CD8-positive, alpha-beta memory T cell (primary cell): ENCODE measurements around the gene CTNNA3. TPM values are rescaled to one million over a fixed set of nuclear protein-coding genes. Genes with fewer than 3 reads are reported as not detected.

ENCODE experiments used
- CTCF ChIA-PET: fragments of 350-600 bp; sonication (Branson Sonifier 250); formaldehyde crosslinking; loops from one replicate; lab custom pipeline; 2021; ENCODE audit warnings: antibody characterized with exemption; lab: Charles Lee
- POLR2A ChIA-PET: fragments of 350-600 bp; sonication (Branson Sonifier 250); formaldehyde crosslinking; loops from one replicate; lab custom pipeline; 2021; ENCODE audit warnings: antibody characterized with exemption; lab: Charles Lee
- DNase-seq, 5 donors: peaks; one replicate each; pipeline versions ENCODE4 v3.0.0 to v3.0.0-alpha.2; 2020 to 2022; ENCODE audit warnings: mixed read lengths in 1 of 5
- H3K27ac ChIP-seq: one replicate; pipeline ENCODE4 v1.7.0; 2013; ENCODE audit warnings: low read depth, mild to moderate bottlenecking, low read length, moderate library complexity
- H3K27me3 ChIP-seq: 2 replicates; pipeline ENCODE4 v1.7.0; 2013; ENCODE audit warnings: low read length, mild to moderate bottlenecking; ENCODE audit not compliant: insufficient read depth, poor library complexity, severe bottlenecking
- H3K36me3 ChIP-seq: 2 replicates; pipeline ENCODE4 v1.7.0; 2013; ENCODE audit warnings: mild to moderate bottlenecking, low read length, moderate library complexity; ENCODE audit not compliant: insufficient read depth
- H3K4me1 ChIP-seq: 2 replicates; pipeline ENCODE4 v1.7.0; 2013; ENCODE audit warnings: mild to moderate bottlenecking, low read length, moderate library complexity; ENCODE audit not compliant: insufficient read depth
- H3K4me3 ChIP-seq: 2 replicates; pipeline ENCODE4 v1.7.0; 2013; ENCODE audit warnings: mild to moderate bottlenecking, low read length
- H3K9me3 ChIP-seq: 2 replicates; pipeline ENCODE4 v1.7.0; 2013; ENCODE audit warnings: mild to moderate bottlenecking, low read length
- H3K27ac Mint-ChIP-seq, 8 donors: one replicate each; pipeline ENCODE4 v1.8.0; 2020 to 2021; ENCODE audit warnings: mixed read lengths in 8 of 8, mild to moderate bottlenecking in 6 of 8, inconsistent platforms in 3 of 8, moderate library complexity in 3 of 8
- H3K27me3 Mint-ChIP-seq, 2 donors: one replicate each; pipeline ENCODE4 v1.8.0; 2020 to 2021; ENCODE audit warnings: mixed read lengths in 2 of 2, mild to moderate bottlenecking in 1 of 2, moderate library complexity in 1 of 2
- H3K36me3 Mint-ChIP-seq, 3 donors: one replicate each; pipeline ENCODE4 v1.8.0; 2020 to 2021; ENCODE audit warnings: mixed read lengths in 3 of 3, inconsistent platforms in 1 of 3, mild to moderate bottlenecking in 1 of 3
- H3K4me1 Mint-ChIP-seq, 3 donors: one replicate each; pipeline ENCODE4 v1.8.0; 2020 to 2021; ENCODE audit warnings: mixed read lengths in 3 of 3, inconsistent platforms in 1 of 3, mild to moderate bottlenecking in 1 of 3
- H3K4me3 Mint-ChIP-seq, 7 donors: one replicate each; pipeline ENCODE4 v1.8.0; 2020 to 2021; ENCODE audit warnings: mixed read lengths in 7 of 7, mild to moderate bottlenecking in 6 of 7, moderate library complexity in 4 of 7, inconsistent platforms in 2 of 7
- H3K9me3 Mint-ChIP-seq, 5 donors: one replicate each; pipeline ENCODE4 v1.8.0; 2020 to 2022; ENCODE audit warnings: mixed read lengths in 5 of 5, mild to moderate bottlenecking in 3 of 5, moderate library complexity in 2 of 5, inconsistent platforms in 1 of 5
- polyA plus RNA-seq: library from polyadenylated mRNA; unstranded; fragments of 300-500 nt; fragmentation: Illumina TruSeq; gene quantifications from one replicate; pipeline ENCODE4 v1.2.3, GENCODE V29; 2021
- total RNA-seq, 2 experiments: library from RNA; stranded (reverse); gene quantifications; one replicate each; pipeline ENCODE4 v1.2.3, GENCODE V29; 2021

CTNNA3 gene
- total and polyA plus RNA-seq, 3 experiments from 2014 or later = 0.92 TPM; not detected in 2

DNA sequence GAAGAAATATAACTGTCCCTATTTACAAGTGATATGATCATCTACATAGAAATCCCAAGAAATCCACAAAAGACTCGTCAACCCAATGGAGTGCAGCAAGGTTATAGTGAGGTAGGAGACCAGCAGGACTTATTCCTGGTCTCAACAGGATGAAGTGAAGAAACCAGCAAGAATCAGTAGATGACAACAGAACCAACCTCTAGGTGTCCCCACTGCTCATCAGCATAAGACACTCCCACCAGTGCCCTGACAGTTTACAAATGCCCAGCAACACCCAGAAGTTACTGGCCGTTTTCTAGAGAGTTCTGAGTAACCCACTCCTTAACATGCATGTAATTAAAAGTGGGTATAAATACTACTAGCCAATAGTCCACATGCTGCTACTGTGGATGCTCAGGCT is 1240.7 kb downstream of the CTNNA3 start:
- no peaks in the 10 kb centered on the region for H3K4me1 Mint-ChIP-seq
- ChIA-PET POLR2A (no interaction called here), CTCF (no interaction called here)
- DNase-seq = no peak
- no peak overlapping the region for H3K27ac Mint-ChIP-seq
- no peaks in the 10 kb centered on the region for H3K36me3 Mint-ChIP-seq
- no peaks in the 10 kb centered on the region for H3K27me3 ChIP-seq
- no peaks in the 10 kb centered on the region for H3K36me3 ChIP-seq
- no peaks in the 10 kb centered on the region for H3K4me1 ChIP-seq
- H3K27ac ChIP-seq = no peak overlapping the region
- H3K4me3 ChIP-seq = no peak overlapping the region
- H3K27me3 Mint-ChIP-seq = no peaks in the 10 kb centered on the region
- H3K9me3 ChIP-seq = no peaks in the 10 kb centered on the region
- peaks cover 6 to 26% (median 13%) of the 10 kb centered on the region in 5 donors for H3K9me3 Mint-ChIP-seq
- H3K4me3 Mint-ChIP-seq = no peak overlapping the region

DNA sequence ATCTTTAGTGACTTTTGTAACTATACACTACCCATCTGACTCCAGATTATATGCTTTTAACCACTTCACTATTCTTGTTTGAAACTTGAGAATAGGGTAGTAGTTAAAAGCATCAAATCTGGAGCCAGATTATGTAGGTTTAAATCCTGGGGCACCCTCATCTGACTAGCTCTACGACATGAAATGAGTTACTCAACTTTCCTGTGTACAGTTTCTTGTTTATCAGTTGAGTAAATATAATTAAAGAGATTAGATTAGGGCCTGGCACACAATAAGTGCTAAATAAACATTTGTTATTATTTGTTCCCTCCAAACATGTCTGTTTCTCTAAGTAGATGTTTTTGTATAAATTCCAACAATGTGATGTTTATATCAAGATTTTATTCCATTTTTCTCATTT is 1255.4 kb downstream of the CTNNA3 start:
- ChIA-PET CTCF (no interaction called here), POLR2A (no interaction called here)
- peaks cover 7 to 15% (median 9%) of the 10 kb centered on the region in 5 donors for H3K9me3 Mint-ChIP-seq
- no peak overlapping the region for H3K4me3 Mint-ChIP-seq
- H3K36me3 ChIP-seq = no peaks in the 10 kb centered on the region
- H3K27me3 Mint-ChIP-seq = no peaks in the 10 kb centered on the region
- H3K27ac ChIP-seq = no peak overlapping the region
- H3K9me3 ChIP-seq = no peaks in the 10 kb centered on the region
- no peak overlapping the region for H3K27ac Mint-ChIP-seq
- H3K4me1 Mint-ChIP-seq = no peaks in the 10 kb centered on the region
- DNase-seq = no peak
- no peaks in the 10 kb centered on the region for H3K27me3 ChIP-seq
- H3K36me3 Mint-ChIP-seq = no peaks in the 10 kb centered on the region
- no peak overlapping the region for H3K4me3 ChIP-seq
- no peaks in the 10 kb centered on the region for H3K4me1 ChIP-seq

DNA sequence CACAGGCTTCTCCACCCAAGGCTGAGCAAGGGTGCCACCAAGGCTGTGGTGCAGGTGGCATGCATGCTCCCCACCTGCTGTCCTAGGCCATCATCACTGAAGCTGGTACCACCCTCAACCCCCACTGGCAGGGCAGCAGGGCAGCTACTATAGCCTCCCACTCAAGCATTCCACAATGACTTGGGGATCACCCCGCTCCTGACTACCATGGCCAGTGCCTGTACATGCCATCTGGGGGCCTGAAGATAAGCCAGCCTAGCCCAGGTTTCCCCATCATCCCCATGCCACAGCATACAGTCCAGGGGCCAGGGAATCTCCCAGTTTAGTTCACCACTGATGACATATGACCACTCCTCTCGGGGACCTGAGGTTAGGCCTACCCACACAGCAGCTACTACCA is 1281.1 kb downstream of the CTNNA3 start:
- Histone ChIP-seq H3K4me3 (no peak overlapping the region), H3K36me3 (no peaks in the 10 kb centered on the region), H3K27ac (no peak overlapping the region), H3K9me3 (no peaks in the 10 kb centered on the region), H3K27me3 (no peaks in the 10 kb centered on the region), H3K4me1 (no peaks in the 10 kb centered on the region)
- Mint-ChIP-seq H3K4me3 (no peak overlapping the region), H3K36me3 (no peaks in the 10 kb centered on the region), H3K27me3 (no peaks in the 10 kb centered on the region), H3K9me3 (peaks cover 10 to 44% (median 13%) of the 10 kb centered on the region in 5 donors), H3K27ac (no peak overlapping the region), H3K4me1 (no peaks in the 10 kb centered on the region)
- no peak for DNase-seq
- ChIA-PET CTCF (no interaction called here), POLR2A (no interaction called here)

DNA sequence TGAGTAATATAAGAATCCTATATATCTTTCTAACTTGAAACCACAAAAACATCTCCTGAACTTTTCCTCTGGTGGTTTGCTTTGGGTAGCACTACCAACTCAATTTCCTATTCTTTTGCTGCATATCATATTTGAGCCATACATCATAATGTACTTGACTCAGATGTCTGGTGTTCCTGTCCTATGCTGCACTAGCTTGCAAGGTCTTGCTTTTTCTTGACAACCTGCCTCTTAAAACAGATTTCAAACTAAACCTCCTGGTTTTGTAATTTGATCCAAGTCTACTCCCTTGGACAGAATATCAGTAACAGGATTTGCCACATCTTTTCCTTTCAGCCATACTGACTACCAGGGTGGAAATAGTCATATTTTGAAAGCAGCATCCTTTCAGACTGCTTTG is 1290.4 kb downstream of the CTNNA3 start:
- H3K27ac ChIP-seq = no peak overlapping the region
- no peak overlapping the region for H3K27ac Mint-ChIP-seq
- no peaks in the 10 kb centered on the region for H3K4me1 Mint-ChIP-seq
- H3K9me3 Mint-ChIP-seq = peaks cover 3 to 21% (median 7%) of the 10 kb centered on the region in 5 donors
- no peaks in the 10 kb centered on the region for H3K4me1 ChIP-seq
- no peaks in the 10 kb centered on the region for H3K9me3 ChIP-seq
- H3K4me3 ChIP-seq = no peak overlapping the region
- no peaks in the 10 kb centered on the region for H3K27me3 ChIP-seq
- H3K27me3 Mint-ChIP-seq = no peaks in the 10 kb centered on the region
- H3K36me3 Mint-ChIP-seq = no peaks in the 10 kb centered on the region
- no peak overlapping the region for H3K4me3 Mint-ChIP-seq
- no peaks in the 10 kb centered on the region for H3K36me3 ChIP-seq
- CTCF ChIA-PET = no interaction called here
- no peak for DNase-seq
- POLR2A ChIA-PET = no interaction called here

- Mint-ChIP-seq H3K27ac (no peak overlapping the region), H3K36me3 (no peaks in the 10 kb centered on the region), H3K27me3 (no peaks in the 10 kb centered on the region), H3K4me3 (no peak overlapping the region), H3K9me3 (peaks cover 3 to 26% (median 5%) of the 10 kb centered on the region in 5 donors), H3K4me1 (no peaks in the 10 kb centered on the region)
- Histone ChIP-seq H3K27ac (no peak overlapping the region), H3K36me3 (no peaks in the 10 kb centered on the region), H3K4me3 (no peak overlapping the region), H3K27me3 (no peaks in the 10 kb centered on the region), H3K9me3 (no peaks in the 10 kb centered on the region), H3K4me1 (no peaks in the 10 kb centered on the region)
- POLR2A ChIA-PET = no interaction called here
- no peak for DNase-seq
- CTCF ChIA-PET = no interaction called here
These were observed 1297.3 kb downstream of the CTNNA3 start for GRCh38 chr10:66398669-66399068.

DNA sequence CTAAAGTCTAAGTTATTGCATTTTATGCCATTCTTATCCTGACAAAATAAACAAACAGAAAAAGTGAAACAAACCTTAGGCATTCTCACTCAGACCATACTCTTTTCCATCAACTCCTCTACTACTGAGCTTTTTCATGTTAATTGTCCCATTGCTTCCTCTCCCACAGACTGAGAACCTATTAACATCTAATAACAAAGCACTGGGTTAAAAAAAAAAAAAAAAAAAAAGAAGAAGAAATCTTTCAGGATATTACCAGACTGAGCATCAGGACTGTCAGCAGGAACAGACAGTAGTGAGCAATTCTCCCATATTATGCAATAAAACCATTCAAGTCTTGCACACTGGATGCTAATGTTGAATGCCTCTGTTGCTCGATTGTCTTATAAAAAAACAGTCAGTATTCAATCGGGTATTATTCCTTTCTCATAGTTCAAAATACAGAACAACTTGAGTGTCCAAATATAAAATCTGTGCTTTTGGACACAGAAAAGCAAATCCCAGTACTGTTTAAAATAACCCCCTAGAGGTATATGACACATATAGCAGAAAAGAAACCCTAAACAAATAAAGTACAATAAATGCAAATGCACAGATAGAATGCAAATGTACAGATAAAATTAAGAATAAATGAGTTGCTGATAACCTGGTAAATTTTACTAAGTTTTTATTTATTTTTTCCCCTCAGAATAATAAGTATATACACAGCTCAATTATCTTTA is 1301.5 kb downstream of the CTNNA3 start:
- no peaks in the 10 kb centered on the region for H3K36me3 ChIP-seq
- no peak overlapping the region for H3K27ac Mint-ChIP-seq
- H3K4me1 ChIP-seq = no peaks in the 10 kb centered on the region
- no peaks in the 10 kb centered on the region for H3K27me3 ChIP-seq
- H3K27me3 Mint-ChIP-seq = no peaks in the 10 kb centered on the region
- H3K36me3 Mint-ChIP-seq = no peaks in the 10 kb centered on the region
- H3K9me3 Mint-ChIP-seq = peaks cover 0 to 31% (median 5%) of the 10 kb centered on the region in 5 donors
- no peak for DNase-seq
- ChIA-PET POLR2A (no interaction called here), CTCF (no interaction called here)
- no peak overlapping the region for H3K27ac ChIP-seq
- no peaks in the 10 kb centered on the region for H3K9me3 ChIP-seq
- H3K4me3 ChIP-seq = no peak overlapping the region
- H3K4me1 Mint-ChIP-seq = no peaks in the 10 kb centered on the region
- H3K4me3 Mint-ChIP-seq = no peak overlapping the region

DNA sequence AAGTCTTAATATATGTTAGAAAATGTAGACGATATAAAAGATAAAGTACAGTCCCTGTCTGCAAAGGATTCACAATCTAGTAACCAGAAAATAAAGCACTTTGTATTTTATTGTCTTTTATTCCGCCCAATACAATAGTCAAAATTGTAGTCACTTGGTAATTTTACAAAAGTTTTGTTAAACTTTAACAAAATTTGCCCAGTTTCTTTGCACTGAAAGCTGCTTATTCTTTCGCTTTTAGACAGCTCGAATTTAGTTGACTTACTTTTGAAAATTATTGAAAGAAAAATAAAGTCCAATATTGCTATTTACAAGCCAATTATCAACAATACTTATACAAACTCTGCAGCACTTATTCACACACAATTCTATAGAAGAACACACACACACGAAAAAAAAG is 1305.1 kb downstream of the CTNNA3 start:
- Histone ChIP-seq H3K36me3 (no peaks in the 10 kb centered on the region), H3K4me1 (no peaks in the 10 kb centered on the region), H3K9me3 (no peaks in the 10 kb centered on the region), H3K27me3 (no peaks in the 10 kb centered on the region), H3K27ac (no peak overlapping the region), H3K4me3 (no peak overlapping the region)
- DNase-seq = no peak
- POLR2A ChIA-PET = no interaction called here
- Mint-ChIP-seq H3K36me3 (no peaks in the 10 kb centered on the region), H3K4me3 (no peak overlapping the region), H3K4me1 (no peaks in the 10 kb centered on the region), H3K9me3 (peaks cover 2 to 21% (median 5%) of the 10 kb centered on the region in 5 donors), H3K27ac (no peak overlapping the region), H3K27me3 (no peaks in the 10 kb centered on the region)
- CTCF ChIA-PET = no interaction called here

GRCh38 chr10:66381045-66381444 is 1315.0 kb downstream of the CTNNA3 start:
- Mint-ChIP-seq H3K9me3 (peaks cover 6 to 20% (median 14%) of the 10 kb centered on the region in 5 donors), H3K27ac (no peak overlapping the region), H3K4me1 (no peaks in the 10 kb centered on the region), H3K36me3 (peaks cover 0 to 3% (median 0%) of the 10 kb centered on the region in 3 donors), H3K4me3 (no peak overlapping the region), H3K27me3 (no peaks in the 10 kb centered on the region)
- Histone ChIP-seq H3K36me3 (no peaks in the 10 kb centered on the region), H3K27me3 (no peaks in the 10 kb centered on the region), H3K9me3 (no peaks in the 10 kb centered on the region), H3K4me3 (no peak overlapping the region), H3K27ac (no peak overlapping the region), H3K4me1 (no peaks in the 10 kb centered on the region)
- POLR2A ChIA-PET = no interaction called here
- no peak for DNase-seq
- CTCF ChIA-PET = no interaction called here
